GM21723 (cell line): ENCODE results near the gene CRB2.

Experiments used
- ATAC-seq: cut with Tn5 transposase; IDR thresholded peaks from one replicate; pipeline ENCODE4 v1.9.1; 2021; ENCODE audit warnings: mild to moderate bottlenecking, moderate library complexity; ENCODE audit not compliant: unreplicated experiment

CRB2 gene

GRCh38 chr9:123346826-123347225, 9.2 kb upstream of the CRB2 start:
- ATAC-seq, result no peak

GRCh38 chr9:123347289-123348060, 8.5 kb upstream of the CRB2 start:
- ATAC-seq, result no peak

GRCh38 chr9:123348317-123348992, 7.5 kb upstream of the CRB2 start:
- no peak for ATAC-seq

GRCh38 chr9:123349033-123349432, 7.0 kb upstream of the CRB2 start:
- no peak for ATAC-seq

GRCh38 chr9:123349691-123350480, 6.1 kb upstream of the CRB2 start:
- peak; percentile 65 for ATAC-seq

- ATAC-seq, result no peak
Observed at GRCh38 chr9:123350590-123351310, 5.2 kb upstream of the CRB2 start.

- ATAC-seq, result no peak
Observed at GRCh38 chr9:123353041-123353440, 3.0 kb upstream of the CRB2 start.

GRCh38 chr9:123353984-123354591, 1.9 kb upstream of the CRB2 start:
- ATAC-seq, result peak; percentile 71

- ATAC-seq, result no peak
Observed at GRCh38 chr9:123354806-123355508, 1.0 kb upstream of the CRB2 start.

GRCh38 chr9:123356851-123357742, 1.1 kb downstream of the CRB2 start:
- ATAC-seq, result no peak

GRCh38 chr9:123357743-123358059, 1.7 kb downstream of the CRB2 start:
- ATAC-seq, result no peak

- no peak for ATAC-seq
Observed at GRCh38 chr9:123358181-123358905, 2.3 kb downstream of the CRB2 start.

GRCh38 chr9:123359106-123359505, 3.1 kb downstream of the CRB2 start:
- no peak for ATAC-seq

GRCh38 chr9:123359546-123359945, 3.5 kb downstream of the CRB2 start:
- ATAC-seq, result no peak

GRCh38 chr9:123360161-123361085, 4.4 kb downstream of the CRB2 start:
- ATAC-seq, result no peak

GRCh38 chr9:123361086-123361730, 5.2 kb downstream of the CRB2 start:
- ATAC-seq, result no peak
